Posterior vena cava (tissue), 2 donors: Measurements from ENCODE around the gene ADAMTS4. TPM values are rescaled to one million over a fixed set of nuclear protein-coding genes. Genes with fewer than 3 reads are reported as not detected.

ENCODE experiments used
- microRNA-seq, 2 donors: library from miRNA; unstranded; fragments of <30 nt; microRNA quantifications; one replicate each; pipeline ENCODE4 v1.2.0, GENCODE V29; 2020 to 2021; ENCODE audit warnings: borderline microRNAs expressed in 2 of 2
- total RNA-seq, 2 donors: library from RNA; stranded (reverse); fragmentation: NEBNext Ultra II Directional; extraction: Animal tissue kit (Norgen Biotek cat#: 25700); gene quantifications; one replicate each; pipeline ENCODE4 v1.2.1, GENCODE V29; 2021
- donor health status: DM: yes; HTN: yes; CAD: no.
- donor health status: DM: yes; HTN: yes; CAD: no.

The ADAMTS4 gene
- total RNA-seq, 2 donors from 2014 or later, result 28.0 to 125 TPM

Small RNA genes within 50 kb of the gene (microRNA-seq; reads per million reads assigned to microRNA genes)
- gene MIR5187, result 1.6 to 2.1 reads per million in 2 donors

Other genes starting within 250 kb of the ADAMTS4 start
- not detected for gene ITLN2, start 244.2 kb downstream of the ADAMTS4 start, total RNA-seq
- 10 to 100 TPM; 16.0 to 17.3 TPM for gene F11R, start 177.9 kb downstream of the ADAMTS4 start, total RNA-seq
- gene TSTD1, start 160.1 kb downstream of the ADAMTS4 start, total RNA-seq, result 10 to 100 TPM in 1 of 2 donors, 1 to 10 TPM in 1; 4.5 to 12.5 TPM
- gene USF1, start 153.1 kb downstream of the ADAMTS4 start, total RNA-seq, result 10 to 100 TPM; 33.5 to 40.0 TPM
- gene ARHGAP30, start 129.2 kb downstream of the ADAMTS4 start, total RNA-seq, result 10 to 100 TPM; 10.5 to 15.2 TPM
- gene NECTIN4, start 109.5 kb downstream of the ADAMTS4 start, total RNA-seq, result under 1 TPM in 1 of 2 donors, not detected in 1; 0.19 TPM
- 1 to 10 TPM; 2.4 to 4.2 TPM for gene KLHDC9, start 100.7 kb downstream of the ADAMTS4 start, total RNA-seq
- 10 to 100 TPM; 35.8 to 43.6 TPM for gene PFDN2, start 81.0 kb downstream of the ADAMTS4 start, total RNA-seq
- gene NIT1, start 80.9 kb downstream of the ADAMTS4 start, total RNA-seq, result 10 to 100 TPM; 23.7 to 29.6 TPM
- 10 to 100 TPM; 32.1 to 35.8 TPM for gene DEDD, start 66.4 kb downstream of the ADAMTS4 start, total RNA-seq
- 10 to 100 TPM; 54.8 to 63.0 TPM for gene UFC1, start 45.1 kb downstream of the ADAMTS4 start, total RNA-seq
- gene USP21, start 39.6 kb downstream of the ADAMTS4 start, total RNA-seq, result 10 to 100 TPM; 12.9 to 20.8 TPM
- 10 to 100 TPM; 15.0 to 16.8 TPM for gene PPOX, start 32.6 kb downstream of the ADAMTS4 start, total RNA-seq
- gene B4GALT3, start 21.5 kb downstream of the ADAMTS4 start, total RNA-seq, result 10 to 100 TPM; 12.7 to 17.3 TPM
- 10 to 100 TPM; 54.3 to 57.9 TPM for gene NDUFS2, start 3.3 kb upstream of the ADAMTS4 start, total RNA-seq
- gene FCER1G, start 16.2 kb upstream of the ADAMTS4 start, total RNA-seq, result 100 to 1,000 TPM in 1 of 2 donors, 10 to 100 TPM in 1; 40.4 to 101 TPM
- gene APOA2, start 24.6 kb upstream of the ADAMTS4 start, total RNA-seq, result not detected
- 10 to 100 TPM; 13.4 to 15.0 TPM for gene TOMM40L, start 27.0 kb upstream of the ADAMTS4 start, total RNA-seq
- gene NR1I3, start 39.1 kb upstream of the ADAMTS4 start, total RNA-seq, result not detected
- 1 to 10 TPM; 3.0 to 4.6 TPM for gene PCP4L1, start 59.7 kb upstream of the ADAMTS4 start, total RNA-seq
- 1 to 10 TPM; 1.3 to 1.5 TPM for gene MPZ, start 110.9 kb upstream of the ADAMTS4 start, total RNA-seq
- 100 to 1,000 TPM; 119 to 123 TPM for gene SDHC, start 115.3 kb upstream of the ADAMTS4 start, total RNA-seq
- not detected for gene CFAP126, start 168.8 kb upstream of the ADAMTS4 start, total RNA-seq